ENCODE results near the gene USP37.

DNA sequence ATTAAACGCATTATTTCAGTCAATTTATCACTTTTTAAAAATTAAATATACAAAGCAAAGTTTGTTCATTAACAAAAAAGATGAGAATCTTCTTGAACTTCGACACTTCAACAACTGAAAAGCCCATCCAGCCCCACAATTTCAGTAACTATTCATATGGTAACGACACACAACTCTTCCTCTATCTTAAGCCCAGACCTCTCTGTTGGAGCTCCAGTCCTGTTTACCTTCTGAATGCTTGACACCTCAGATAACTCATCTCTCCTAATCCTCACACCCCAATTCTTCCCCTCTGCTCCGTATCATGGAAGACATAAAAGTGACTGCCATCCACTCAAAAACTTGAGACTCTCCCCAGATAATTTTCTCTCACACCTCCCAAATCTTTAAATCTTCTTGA lies 12.6 kb downstream of the USP37 start:
- TF ChIP-seq CTCF (IDR thresholded peaks at IDR 0.05; ENCODE audit: insufficient read depth, low read depth, low read length) (no peak), EZH2 (IDR thresholded peaks at IDR 0.05; ENCODE audit: insufficient read depth, low read length) (no peak)
